ENCODE results near the gene DCLK1.

DNA sequence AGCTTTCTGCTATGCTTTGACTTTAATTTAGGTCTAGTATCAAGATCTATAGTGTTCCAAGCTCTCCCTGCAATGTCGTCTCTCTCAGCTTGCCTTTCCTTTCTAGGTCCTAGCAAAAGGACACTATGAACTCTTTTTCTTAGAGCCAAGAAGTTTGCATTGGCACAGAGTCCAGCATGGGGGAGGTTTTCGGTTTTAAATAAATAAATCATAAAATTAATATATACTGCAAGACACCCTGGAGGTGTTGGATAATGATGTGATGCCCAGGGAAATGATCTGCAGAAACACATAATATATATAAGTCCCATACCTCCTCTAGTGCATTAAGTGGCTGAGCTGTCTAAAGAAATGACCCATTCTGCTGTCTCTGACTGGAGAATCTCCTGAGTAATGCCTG, 338.3 kb downstream of the DCLK1 start:
- TF ChIP-seq CTCF (IDR thresholded peaks at IDR 0.05 in 2 of 3, conservative IDR thresholded peaks at IDR 0.05 in 1 of 3; ENCODE audit: borderline replicate concordance in 1 of 3, insufficient read depth in 1 of 3, low read depth in 2 of 3, low read length in 2 of 3) (no peak), YY1 (IDR thresholded peaks at IDR 0.05; ENCODE audit: extremely low read depth, insufficient replicate concordance, low read depth, low read length) (no peak), POLR2AphosphoS5 (IDR thresholded peaks at IDR 0.05; ENCODE audit: low read depth, low read length) (no peak), ZNF274 (IDR thresholded peaks at IDR 0.05; ENCODE audit: low read depth, low read length) (no peak), EGR1 (IDR thresholded peaks at IDR 0.05; ENCODE audit: low read depth) (no peak), POLR2A (IDR thresholded peaks at IDR 0.05; ENCODE audit: borderline replicate concordance, extremely low read depth, insufficient read depth, insufficient read length) (no peak), EZH2phosphoT487 (IDR thresholded peaks at IDR 0.05; ENCODE audit: borderline replicate concordance) (no peak), MAX (IDR thresholded peaks at IDR 0.05) (no peak), SRF (IDR thresholded peaks at IDR 0.05; ENCODE audit: low read depth) (no peak), RAD21 (IDR thresholded peaks at IDR 0.05; ENCODE audit: low read depth) (no peak), EZH2 (IDR thresholded peaks at IDR 0.05) (no peak)
